Forelimb muscle (tissue), 1 donor: ENCODE measurements around the gene CLRN1. TPM values are rescaled to one million over a fixed set of nuclear protein-coding genes. Genes with fewer than 3 reads are reported as not detected.

Experiments
- DNase-seq: peaks from one replicate; pipeline ENCODE4 v3.0.0-alpha.2; 2013; ENCODE audit warnings: low read depth
- polyA plus RNA-seq: library from polyadenylated mRNA; unstranded; fragments of 120-200 nt; gene quantifications from one replicate; pipeline ENCODE4 v1.2.1, GENCODE V29; 2013; ENCODE audit not compliant: insufficient read length

Gene CLRN1
- polyA plus RNA-seq, 1 donor: 0.23 TPM

DNA sequence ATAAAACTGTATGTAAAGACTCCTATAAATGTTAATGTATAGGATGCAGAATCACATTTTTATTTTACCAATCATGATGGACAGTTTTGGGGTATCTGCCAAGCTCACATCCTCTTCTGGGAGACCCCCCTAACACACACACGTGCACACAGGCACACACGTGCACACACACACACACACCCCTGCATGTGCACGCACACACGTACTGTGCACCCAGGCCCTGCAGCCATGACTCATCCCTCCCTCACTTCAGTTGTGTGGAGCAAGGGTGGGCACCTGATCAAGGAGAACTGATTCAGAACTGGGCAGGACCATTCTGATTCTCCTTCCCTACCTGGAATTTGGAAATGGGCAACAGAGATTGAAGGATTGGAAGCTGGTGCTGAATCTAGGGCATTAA lies 51.3 kb downstream of the CLRN1 start:
- DNase-seq: no peak

GRCh38 chr3:150920236-150920635 lies 52.3 kb downstream of the CLRN1 start:
- no peak for DNase-seq

DNA sequence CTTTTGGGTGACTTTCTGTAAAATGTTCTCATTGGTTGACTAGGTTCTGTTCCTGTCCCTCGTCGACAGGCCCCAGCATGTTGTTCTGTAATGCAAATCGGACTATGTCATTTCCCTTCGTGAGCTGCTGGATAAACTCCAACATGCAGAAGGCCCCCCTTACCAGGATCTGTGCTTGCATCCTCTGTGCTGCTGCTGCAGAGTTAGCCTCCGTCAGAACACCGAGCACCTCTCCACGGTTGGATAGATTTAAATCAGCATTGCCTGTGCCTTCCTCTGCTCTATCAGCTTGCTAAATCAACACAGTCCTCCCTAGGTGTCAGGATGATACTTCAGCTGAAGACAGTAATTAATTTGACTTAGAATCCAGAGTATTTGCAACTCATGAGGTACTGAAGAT lies 54.6 kb downstream of the CLRN1 start:
- no peak for DNase-seq

- peak; percentile 65 for DNase-seq
These were observed 59.2 kb downstream of the CLRN1 start for GRCh38 chr3:150913133-150913922.

DNA sequence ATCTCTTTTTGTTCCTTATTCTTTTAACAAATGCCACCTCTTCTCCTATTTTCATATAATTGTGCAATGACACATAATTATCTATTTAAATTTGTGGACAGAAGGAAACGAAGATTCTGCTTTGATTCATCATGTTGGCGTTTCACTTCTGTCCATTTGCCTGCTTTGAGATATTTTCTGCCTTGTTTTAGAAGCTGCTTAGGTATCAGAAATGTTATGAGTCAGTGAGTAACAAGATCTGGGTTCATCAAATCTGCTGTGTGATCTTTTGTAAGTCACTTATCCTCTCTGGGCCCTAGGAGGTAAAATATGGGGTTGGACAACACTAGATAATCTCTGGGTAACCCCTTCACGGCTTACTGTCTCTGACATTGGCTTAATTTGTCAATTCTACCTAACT lies 60.0 kb downstream of the CLRN1 start:
- DNase-seq: no peak

DNA sequence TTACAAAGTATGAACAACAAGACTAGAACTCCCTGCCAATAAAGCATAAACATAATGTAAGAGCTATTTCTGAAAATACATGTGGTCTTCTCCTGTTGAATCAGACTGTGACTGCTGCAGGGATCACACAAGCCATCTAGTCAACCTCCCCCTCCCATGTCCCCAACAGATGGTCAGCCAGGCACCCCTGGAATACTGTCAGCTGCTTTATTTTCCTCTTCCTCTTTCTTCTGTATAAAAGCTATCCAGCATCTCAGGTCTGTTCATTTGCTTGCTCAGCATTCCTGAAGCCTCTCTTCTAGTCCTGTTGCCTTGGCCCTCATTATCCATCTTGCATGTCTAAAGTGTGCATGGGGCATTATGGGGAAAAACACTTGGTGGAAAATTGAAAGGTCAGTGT lies 60.8 kb downstream of the CLRN1 start:
- no peak for DNase-seq

DNA sequence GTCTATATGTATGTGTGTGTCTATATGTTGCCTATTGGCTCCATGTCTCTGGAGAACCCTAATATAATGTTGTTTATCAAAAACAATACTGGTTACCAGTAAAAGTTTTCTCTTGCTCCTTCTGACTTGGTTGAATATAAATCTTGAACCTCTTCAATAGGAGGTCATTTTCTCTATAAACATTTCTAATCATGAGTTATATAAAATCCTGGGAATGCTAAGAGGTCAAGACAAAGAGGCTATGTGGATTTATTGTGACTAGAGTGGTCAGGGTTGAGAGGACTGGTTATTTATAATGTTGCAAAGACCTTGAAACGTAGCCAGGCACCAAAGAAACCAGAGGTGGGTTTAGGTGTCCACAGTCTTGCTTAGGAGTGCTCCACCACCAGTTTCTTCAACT lies 66.1 kb downstream of the CLRN1 start:
- no peak for DNase-seq

DNA sequence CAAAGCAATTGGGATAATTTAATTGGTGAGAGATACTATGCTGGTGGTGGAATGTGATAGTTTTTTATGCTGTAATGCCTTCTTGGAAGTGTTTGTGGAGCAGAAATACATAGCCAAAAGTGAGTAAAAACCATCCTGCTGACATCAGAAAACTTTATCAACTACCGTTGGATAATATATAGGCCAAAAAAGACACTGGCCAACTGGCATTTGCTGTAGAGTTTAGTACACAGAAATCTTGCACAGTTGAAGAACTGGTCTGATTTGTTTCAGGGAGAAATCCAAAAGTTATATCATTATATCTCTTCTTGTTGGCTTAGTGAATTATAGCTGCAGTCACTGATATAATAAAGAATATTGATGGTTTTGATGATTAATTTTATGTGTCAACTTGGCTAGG lies 66.8 kb downstream of the CLRN1 start:
- DNase-seq: no peak

- no peak for DNase-seq
These were observed 67.2 kb downstream of the CLRN1 start, which contains the start of gene MINDY4B for GRCh38 chr3:150905339-150905738. MINDY4B (minus strand) TSS chr3:150905439; CDS start chr3:150905439, 0 bp downstream.

GRCh38 chr3:150902988-150903387 lies 69.5 kb downstream of the CLRN1 start:
- DNase-seq: no peak

DNA sequence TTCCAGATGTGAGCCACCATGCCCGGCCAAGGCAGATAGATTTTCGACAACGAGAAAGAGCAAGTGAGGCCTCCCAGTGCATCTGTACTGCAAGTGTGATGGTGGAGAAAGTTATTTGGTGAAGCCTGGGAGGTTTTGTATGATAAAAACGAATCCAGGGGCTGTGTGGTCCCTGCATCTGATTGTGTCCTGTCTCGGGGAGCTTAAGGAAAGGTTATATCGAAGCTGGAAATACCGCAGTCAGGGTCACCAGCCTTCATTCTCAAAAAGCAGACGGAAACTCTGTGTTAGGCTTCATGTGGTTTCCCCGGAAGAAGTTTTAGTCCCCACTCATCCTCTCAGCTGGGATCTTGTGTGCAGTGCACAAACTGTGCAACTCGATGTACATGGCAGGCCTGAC lies 70.7 kb downstream of the CLRN1 start:
- DNase-seq: no peak

- DNase-seq: no peak
These were observed 73.4 kb downstream of the CLRN1 start for GRCh38 chr3:150899141-150899540.

DNA sequence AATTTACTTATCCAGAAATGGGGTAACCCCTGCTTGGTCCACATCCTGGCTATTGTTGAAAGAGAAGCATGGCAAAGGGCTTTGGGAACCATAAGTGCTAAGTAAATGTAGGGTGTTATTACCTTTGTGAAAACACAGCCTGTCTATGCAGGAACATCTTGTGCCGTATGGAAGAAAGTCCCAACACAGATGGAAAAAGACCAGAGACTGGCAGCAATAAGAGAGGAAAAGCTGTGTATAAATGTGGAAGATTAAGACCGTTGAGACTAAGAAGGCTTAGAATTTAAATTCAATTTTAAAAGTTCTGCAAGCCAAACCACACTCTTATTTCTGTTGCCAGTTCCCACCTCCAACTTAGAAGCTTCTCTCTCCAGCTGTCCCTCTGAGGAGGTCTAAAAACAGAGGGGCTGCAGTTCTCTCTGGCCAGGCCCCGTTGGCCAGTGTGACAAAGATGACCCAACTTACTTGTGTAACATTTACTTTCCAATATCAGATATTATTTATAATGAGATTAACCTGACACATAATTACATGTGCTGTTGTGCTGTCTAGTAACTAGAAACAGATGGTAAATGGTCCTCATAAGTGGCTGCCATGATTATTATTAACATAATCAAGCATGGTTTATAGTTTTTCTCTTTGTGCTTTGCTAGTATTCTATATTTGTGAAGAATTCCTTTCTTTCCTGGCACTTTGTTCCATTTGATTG lies 74.3 kb downstream of the CLRN1 start:
- DNase-seq: no peak

GRCh38 chr3:150897592-150897991 lies 74.9 kb downstream of the CLRN1 start:
- no peak for DNase-seq

GRCh38 chr3:150890831-150891230 lies 81.7 kb downstream of the CLRN1 start:
- DNase-seq: no peak

DNA sequence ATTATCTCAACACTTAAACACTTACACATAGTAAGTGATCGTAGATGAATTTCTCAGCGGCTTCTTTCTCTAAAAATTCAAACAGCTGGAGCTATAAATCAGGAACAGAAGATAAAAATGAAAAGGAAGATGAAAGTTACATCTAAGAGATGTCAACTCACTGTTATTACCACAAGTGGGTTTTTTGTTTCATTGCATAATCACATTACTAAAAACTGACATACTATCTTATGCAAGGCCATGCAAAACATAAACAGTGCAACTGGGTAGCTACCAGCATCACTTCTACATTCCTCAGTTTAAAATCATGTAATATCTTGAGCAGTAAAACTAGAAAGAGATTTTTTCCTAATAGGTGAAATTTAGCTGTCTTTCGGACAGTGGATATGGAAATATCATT lies 82.2 kb downstream of the CLRN1 start:
- no peak for DNase-seq

DNA sequence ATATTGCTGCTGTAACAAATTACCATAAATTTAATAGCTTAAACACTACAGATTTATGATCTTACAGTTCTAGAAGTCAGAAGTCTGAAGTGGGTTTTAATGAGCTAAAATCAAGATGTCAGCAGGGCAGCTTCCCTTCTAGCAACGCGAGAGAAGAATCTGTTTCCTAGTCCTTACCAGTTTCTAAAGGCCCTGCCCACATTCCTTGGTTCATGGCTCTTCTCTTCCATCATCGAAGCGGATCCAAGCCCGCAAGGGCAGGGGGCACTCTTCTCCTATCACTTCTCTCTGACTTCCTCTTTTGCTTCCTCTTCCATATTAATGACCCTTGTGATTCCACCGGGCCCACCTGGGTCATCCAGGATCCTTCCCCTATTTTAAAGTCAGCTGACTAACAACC lies 83.4 kb downstream of the CLRN1 start:
- no peak for DNase-seq

GRCh38 chr3:150887031-150887430 lies 85.5 kb downstream of the CLRN1 start:
- no peak for DNase-seq

DNA sequence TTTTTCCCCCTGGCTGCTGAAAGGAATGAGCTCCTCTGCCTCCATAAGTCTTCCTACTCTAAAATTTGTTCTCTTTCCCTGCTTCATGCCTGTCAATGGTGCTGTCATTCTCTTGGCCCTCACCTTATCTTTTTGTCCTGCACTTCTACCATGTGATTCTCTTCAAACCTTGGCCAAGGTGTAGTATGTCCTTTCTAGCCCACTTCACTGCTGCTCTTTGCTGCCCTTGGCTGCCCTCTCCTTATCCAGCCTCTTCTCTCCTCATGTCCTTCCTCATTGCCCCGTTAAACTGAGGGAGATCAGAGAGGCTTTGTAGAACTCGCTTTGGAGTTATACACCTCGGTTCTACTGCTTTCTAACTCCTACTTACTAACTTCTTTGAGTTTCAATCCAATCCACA lies 87.0 kb downstream of the CLRN1 start:
- DNase-seq: no peak

DNA sequence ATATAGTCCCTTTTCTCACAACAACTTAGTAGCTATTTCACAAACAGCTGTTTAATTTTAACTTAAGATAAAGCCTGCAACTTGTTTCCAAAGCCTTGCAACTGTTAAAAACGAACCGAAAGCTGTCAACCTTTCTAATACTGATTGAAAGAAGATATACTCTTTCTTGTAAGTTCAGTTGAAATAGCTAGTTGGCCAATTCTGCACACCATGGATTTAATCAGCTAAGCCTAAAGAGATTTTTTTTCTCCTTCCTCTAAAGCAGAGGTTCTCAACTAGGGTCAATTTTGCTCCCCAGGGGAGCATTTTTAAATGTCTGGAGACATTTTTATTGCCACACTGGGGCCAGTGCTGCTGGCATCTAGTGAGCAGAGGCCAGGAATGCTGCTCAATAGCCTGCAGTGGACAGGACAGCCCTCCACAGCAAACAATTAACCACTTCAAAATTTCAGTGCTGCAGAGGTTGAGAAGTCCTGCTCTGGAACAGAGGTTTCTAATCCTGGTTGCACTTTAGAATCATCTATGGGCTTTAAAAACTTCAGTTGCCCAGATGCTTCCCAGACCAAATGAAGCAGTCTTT lies 93.4 kb downstream of the CLRN1 start:
- no peak for DNase-seq

DNA sequence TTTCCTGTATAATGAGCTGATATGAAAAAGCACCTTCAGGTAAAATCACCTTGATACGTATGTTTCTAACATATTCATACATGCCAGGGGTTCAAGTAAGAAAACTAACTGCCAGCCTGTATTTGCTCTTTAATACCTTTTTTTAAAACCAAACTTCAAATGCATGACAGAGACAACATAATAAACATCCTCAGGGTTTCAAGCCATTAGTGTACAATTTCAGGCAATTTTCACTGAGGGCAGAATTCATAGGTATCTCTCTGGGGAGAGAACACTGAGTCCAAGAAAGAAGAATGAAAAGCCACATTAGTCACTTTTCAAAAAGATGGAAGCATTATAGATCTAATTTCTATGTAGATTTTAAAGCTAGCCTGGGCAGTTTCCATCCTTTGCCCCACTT lies 94.2 kb downstream of the CLRN1 start:
- DNase-seq: no peak

DNA sequence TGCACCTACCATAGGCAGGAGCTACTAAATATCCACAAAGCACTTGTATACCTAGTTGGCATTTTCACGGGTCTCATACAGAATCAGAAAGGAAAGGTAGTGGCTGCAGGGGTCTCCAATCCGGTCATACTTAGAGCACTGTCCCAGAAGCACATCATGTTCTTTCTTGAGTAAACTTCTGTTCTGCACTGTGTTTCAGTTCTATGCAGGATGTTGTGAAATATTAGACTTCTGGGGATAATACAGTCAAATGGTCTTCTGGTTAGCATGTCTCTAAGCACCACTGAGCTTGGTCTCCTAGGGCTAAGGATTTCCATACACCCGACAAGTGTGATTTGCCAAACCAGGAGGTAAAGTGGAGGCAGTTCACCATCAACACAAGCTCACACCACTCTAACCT lies 95.2 kb downstream of the CLRN1 start:
- no peak for DNase-seq
